SK-MEL-5 (cell line): ENCODE measurements around the gene BRI3BP. TPM values are rescaled to one million over a fixed set of nuclear protein-coding genes. Genes with fewer than 3 reads are reported as not detected.

ENCODE experiments used
- DNase-seq: peaks from one replicate; pipeline ENCODE4 v3.0.0-alpha.2; 2016; ENCODE audit warnings: low read depth, low spot score
- in situ Hi-C: cut with HindIII; loops from 2 replicates; pipeline ENCODE4 v1.10.0; 2016; ENCODE audit warnings: low sequenced_read_pairs, high pct_unique_total_duplicates, low pct_unique_long_range_greater_than_20kb
- polyA plus RNA-seq, 2 experiments: library from polyadenylated mRNA; depleted of rRNA; stranded (reverse); fragments of >200 nt; gene quantifications; 2 replicates each; pipeline ENCODE4 v1.2.3, GENCODE V29; 2015
- total RNA-seq: library from RNA; depleted of rRNA; stranded (reverse); fragments of >200 nt; shearing (Covaris generic); gene quantifications from 2 replicates; pipeline ENCODE4 v1.2.3, GENCODE V29; 2014; rRNA removed

The BRI3BP gene, protein sequence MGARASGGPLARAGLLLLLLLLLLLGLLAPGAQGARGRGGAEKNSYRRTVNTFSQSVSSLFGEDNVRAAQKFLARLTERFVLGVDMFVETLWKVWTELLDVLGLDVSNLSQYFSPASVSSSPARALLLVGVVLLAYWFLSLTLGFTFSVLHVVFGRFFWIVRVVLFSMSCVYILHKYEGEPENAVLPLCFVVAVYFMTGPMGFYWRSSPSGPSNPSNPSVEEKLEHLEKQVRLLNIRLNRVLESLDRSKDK
- 12.0 and 12.2 TPM in 2 replicates for total RNA-seq
- polyA plus RNA-seq (2015; cell fraction: cytosol; rRNA removed) = 14.3 and 19.4 TPM in 2 replicates
- 2.5 and 3.4 TPM in 2 replicates for polyA plus RNA-seq (2015; cell fraction: nucleus; rRNA removed)

DNA sequence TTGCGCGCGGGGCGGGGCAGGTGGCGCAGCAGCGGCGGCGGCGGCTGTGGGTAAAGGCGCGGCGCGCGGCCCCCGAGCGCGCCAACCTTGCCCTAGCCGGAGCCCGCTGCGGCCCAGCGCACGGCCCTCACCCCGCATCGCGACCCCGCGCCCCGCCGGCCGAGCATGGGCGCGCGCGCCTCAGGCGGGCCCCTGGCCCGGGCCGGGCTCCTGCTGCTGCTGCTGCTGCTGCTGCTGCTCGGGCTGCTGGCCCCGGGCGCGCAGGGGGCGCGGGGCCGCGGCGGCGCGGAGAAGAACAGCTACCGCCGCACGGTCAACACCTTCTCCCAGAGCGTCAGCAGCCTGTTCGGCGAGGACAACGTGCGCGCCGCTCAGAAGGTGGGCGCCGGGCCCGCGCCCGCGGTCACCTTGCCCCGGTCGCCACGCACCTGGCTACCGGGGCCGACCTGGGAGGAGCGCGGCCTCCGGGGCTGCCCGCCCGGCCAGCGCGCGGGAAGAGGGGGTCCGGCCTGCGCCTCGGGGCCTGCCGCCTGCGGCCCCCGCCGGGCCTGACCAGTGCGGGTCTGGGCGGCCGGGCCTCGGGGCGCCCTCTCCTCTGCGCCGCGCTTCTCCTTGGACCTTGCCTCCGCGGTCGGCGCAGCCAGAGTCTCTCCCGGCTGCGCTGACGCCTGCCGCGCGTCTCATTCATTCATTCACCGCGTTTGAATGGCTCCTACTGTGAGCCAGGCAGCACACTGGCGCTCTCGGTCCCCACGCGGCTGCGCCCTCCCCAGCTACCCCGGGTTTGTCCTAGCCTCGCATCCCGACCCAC, at the start of gene BRI3BP:
TSS of gene BRI3BP (plus strand) at position 20 of the 811 bp plus-strand sequence. CDS start at position 166, 146 bp downstream.
- DNase-seq = no peak
- in situ Hi-C loops = no loop called here

- in situ Hi-C loops = no loop called here
- no peak for DNase-seq
Observed at GRCh38 chr12:124946447-124946793, 47.0 kb upstream of the BRI3BP start.

DNA sequence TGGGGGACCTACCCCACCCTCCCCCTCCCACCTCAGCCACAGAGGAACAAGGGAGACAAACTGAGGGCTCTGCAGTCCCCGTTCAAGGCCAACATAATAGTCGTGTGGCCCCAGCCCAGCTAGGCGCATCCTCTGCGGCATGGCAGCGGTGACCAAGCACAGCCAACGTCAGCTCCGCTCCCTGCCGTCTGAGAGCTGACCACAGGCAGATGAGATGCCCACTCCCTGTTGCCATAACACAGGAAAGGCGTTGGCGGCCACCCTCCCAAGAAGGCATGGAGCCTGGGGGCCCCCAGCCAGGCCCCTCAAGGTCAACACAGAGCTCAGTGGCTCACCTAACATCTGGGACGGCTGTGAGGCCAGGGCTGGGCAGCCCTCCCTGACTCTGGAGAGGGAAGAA, 46.4 kb upstream of the BRI3BP start:
- no peak for DNase-seq
- in situ Hi-C loops = no loop called here

- no peak for DNase-seq
- in situ Hi-C loops = no loop called here
Observed at GRCh38 chr12:124947561-124948398, 45.7 kb upstream of the BRI3BP start.

DNA sequence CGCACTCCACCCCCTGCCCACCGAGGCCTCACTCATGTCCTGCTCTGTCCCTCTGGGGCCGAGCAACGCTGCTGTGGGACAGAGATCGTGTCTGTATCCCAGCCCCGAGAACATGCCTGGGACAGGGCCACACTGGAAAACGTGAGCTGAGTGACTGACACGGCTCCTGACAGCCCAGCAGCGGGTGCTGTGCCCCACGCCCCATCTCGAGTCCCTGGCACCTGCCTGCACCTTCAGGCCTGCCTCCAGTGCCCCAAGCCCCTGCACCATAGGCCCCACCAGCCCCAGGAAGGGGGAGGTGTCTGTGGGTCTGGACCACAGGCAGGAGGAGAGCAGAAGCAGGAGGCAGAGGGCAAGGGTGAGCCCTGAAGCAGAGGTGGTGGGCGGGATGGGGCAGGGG, 44.4 kb upstream of the BRI3BP start:
- in situ Hi-C loops = no loop called here
- no peak for DNase-seq

DNA sequence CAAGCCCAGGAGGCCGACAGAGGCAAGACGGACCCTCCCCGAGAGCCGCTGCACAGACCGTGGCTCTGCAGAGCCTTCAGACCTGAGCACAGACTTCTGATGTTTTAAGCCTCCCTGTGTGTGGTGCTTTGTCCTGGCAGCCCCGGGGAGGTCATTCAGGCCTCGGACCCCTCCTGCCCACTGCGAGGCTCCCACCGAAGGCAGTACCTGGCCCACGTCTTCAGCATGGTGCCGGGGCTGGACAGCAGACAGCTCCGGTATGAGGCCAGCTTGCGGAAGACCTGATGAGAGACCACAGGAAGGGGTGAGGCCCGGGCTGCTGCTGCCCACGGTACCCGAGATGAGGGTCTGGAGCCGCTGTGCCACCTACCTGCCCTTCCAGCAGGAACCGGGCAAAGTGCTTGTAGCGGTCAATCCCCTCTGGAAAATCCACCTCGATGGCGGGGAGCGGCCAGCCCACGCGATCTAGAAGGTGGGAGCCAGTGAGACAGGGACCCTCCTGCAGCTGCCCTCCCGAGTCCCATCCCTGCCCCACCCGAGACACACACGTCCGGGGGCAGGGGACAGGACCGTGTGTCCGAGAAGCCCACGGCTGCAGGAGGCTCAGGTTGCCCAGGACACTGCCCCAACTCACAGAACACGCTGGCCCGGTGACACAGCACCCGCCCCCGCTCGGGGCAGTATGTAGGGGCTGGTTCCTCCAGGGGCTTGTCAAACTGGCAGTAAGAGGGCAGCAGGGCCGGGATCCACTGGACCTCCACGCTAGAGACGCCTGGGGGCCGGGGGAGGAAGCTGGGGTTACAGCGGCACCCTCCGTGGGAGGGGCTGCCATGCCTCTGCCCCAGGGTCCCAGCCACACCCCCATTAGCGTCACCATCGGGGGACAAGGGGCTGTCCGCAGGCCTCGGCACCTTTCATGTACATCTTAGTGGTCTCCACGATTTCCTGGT, 43.4 kb upstream of the BRI3BP start:
- DNase-seq = no peak
- in situ Hi-C loops = no loop called here

GRCh38 chr12:124952295-124952694, 41.1 kb upstream of the BRI3BP start:
- in situ Hi-C loops = no loop called here

DNA sequence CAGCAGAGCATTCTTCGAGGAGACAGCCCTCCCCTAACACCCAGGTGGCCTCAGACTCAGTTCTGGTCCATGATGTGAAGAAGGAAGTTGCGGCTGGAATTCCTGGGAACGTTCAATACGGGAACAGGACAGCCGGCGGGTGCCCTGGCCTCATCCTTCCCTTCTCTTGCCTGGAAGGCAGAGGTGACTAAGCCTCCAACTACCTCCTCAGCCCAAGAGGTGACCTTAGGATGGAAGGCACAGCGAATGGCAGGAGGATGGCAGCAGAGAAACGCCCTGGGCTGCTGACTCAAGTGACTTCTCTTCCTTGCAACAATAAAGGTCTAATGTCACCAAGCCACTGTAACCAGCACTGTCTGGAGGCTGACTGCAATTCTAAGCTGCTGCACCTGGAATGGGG, 40.6 kb upstream of the BRI3BP start:
- DNase-seq = no peak
- in situ Hi-C loops = no loop called here

More at GRCh38 chr12:124952295-124952694, 41.1 kb upstream of the BRI3BP start:
- no peak for DNase-seq

GRCh38 chr12:124953689-124954405, 39.6 kb upstream of the BRI3BP start:
- in situ Hi-C loops = no loop called here
- DNase-seq = no peak

DNA sequence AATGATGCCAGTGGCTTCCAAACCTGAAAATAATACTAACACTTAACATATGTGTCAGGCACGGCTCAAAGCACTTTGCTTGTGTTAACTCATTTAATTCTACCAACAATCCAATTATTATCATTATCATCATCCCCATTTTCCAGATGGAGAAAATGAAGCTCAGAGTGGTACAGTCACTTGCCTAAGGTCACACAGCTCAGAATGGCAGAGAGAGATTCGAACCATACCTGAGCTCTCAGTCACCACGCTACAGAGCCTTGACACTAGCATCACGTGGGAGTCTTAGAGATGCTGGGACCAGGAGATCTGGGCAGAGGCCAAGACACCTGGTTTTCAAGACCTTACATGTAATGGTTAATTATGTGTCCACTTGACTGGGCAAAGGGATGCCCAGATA, 38.7 kb upstream of the BRI3BP start:
- no peak for DNase-seq
- in situ Hi-C loops = no loop called here

- no peak for DNase-seq
- in situ Hi-C loops = no loop called here
Observed at GRCh38 chr12:124956571-124956970, 36.9 kb upstream of the BRI3BP start.

GRCh38 chr12:124961055-124961454, 32.4 kb upstream of the BRI3BP start:
- in situ Hi-C loops = no loop called here
- no peak for DNase-seq

DNA sequence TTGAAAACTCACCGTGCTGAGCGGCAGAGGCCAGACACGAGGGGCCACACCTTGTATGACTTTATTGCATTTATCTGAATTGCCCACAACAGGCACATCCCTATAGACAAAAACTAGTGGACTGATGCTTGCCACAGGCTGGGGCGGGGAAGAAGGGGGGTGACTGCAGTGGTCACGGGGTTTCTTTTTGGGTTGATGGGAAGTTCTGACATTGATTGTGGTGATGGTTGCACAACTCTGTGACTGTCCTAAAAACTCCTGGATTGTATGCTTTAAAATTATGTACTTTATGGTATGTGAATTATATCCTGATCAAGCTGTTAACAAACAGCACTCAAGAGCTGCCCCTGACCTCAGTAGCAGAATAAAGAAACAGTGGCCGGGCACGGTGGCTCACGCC, 30.2 kb upstream of the BRI3BP start:
- DNase-seq = no peak
- in situ Hi-C loops = no loop called here

DNA sequence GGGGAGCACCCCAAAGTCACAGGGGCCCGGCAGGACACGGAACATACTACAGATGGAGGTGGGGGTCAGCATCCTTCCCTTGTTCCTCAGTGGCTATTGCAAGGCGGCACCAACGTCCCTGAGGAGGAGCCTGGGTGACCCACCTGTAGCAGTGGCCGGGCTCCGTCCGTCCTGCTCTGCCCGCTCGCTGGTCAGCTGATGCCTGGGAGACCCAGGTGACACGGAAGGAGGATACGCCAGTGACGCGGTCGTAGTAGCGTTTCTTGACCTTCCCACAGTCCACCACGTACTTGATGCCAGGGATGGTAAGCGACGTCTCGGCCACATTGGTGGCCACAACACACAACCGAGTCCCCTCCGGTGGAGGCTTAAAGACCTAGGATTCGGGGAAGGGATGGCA, 29.2 kb upstream of the BRI3BP start:
- in situ Hi-C loops = no loop called here
- no peak for DNase-seq

- no peak for DNase-seq
- in situ Hi-C loops = no loop called here
Observed at GRCh38 chr12:124964836-124965462, 28.5 kb upstream of the BRI3BP start.
